Measurements from ENCODE around the gene PDIA4.

PDIA4 gene

GRCh38 chr7:148975896-148976295, 52.4 kb downstream of the PDIA4 start:
- DNase-seq (ENCODE audit: low read depth in 2 of 3, low spot score in 1 of 3): no peak

GRCh38 chr7:148973256-148973655, 55.0 kb downstream of the PDIA4 start:
- no peak for DNase-seq (ENCODE audit: low read depth in 2 of 3, low spot score in 1 of 3)

GRCh38 chr7:148972375-148972774, 55.9 kb downstream of the PDIA4 start:
- no peak for DNase-seq (ENCODE audit: low read depth in 2 of 3, low spot score in 1 of 3)

DNA sequence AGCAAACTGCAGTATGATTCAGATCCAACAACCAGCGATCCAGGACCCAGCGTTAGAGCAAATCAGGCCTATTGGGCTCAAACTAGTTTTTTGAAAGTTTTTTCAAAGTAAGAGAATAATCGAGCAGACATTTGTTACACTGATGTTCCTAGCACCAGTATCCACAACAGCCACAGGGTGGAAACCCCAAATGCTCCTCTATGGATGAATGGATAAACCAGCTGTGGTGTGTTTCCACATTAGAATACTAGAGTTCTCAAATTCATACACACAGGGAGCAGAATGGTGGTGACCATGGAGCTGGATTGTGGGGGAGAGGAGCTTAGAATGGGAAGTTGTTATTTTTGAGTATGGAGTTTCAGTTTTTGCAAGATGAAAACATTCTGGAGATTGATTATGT, 60.7 kb downstream of the PDIA4 start:
- no peak for DNase-seq (ENCODE audit: low read depth in 2 of 3, low spot score in 1 of 3)

DNA sequence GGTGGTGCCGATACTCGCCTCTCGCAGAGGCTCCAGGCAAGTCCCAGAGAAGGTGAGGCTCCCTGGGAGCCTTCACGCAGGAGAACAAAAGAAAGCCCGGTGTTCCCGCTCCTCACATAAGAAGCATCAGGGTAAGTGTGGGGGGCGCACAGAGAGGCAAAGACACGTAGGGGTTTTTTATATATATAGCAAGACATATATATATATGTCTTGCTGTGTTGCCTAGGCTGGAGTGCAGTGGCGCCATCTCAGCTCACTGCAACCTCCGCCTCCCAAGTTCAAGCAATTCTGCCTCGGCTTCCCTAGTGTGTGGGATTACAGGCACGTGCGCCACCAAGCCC, 61.3 kb downstream of the PDIA4 start:
- DNase-seq (ENCODE audit: low read depth in 2 of 3, low spot score in 1 of 3): no peak

GRCh38 chr7:148964483-148965267, 63.6 kb downstream of the PDIA4 start:
- DNase-seq (ENCODE audit: low read depth in 2 of 3, low spot score in 1 of 3): no peak

- no peak for DNase-seq (ENCODE audit: low read depth in 2 of 3, low spot score in 1 of 3)
Measured at GRCh38 chr7:148963583-148964482, 64.5 kb downstream of the PDIA4 start.

DNA sequence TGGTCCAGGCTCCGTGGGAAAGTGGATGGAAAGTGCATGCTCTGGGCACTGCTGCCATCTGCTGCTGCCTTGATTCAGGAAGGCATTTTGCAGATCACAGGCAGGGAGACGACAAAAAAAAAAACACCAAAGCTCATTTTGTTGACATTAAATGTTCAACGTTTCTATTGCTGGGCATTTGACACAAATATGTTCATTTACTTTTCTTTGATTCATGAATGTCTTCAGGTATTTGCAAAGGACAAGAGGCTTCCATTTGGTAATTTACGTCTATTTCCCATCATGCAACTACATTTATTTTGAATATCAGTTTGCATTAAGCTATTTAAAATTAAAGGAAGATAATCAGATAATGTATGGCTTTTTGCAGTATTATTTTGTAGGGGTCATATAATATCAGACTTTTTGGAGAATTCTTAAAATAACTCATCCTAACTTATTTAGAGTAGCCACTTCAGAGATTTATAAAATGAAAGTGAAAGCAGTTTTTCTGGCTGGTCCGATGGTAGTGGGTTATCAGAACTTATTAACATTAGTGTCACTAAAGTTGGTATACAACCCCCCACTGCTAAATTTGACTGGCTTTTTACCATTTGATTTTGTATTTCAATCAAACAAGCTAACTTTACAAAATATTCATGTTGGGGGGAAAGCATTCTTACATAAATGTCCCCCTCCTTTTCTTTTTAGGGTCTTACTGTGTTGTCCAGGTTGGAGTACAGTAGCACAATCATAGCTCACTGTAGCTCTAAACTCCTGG, 65.3 kb downstream of the PDIA4 start:
- peak in 2 of 3 donors; percentile 52 to 63 for DNase-seq (ENCODE audit: low read depth in 2 of 3, low spot score in 1 of 3)

- no peak for DNase-seq (ENCODE audit: low read depth in 2 of 3, low spot score in 1 of 3)
Measured at GRCh38 chr7:148962440-148962822, 65.9 kb downstream of the PDIA4 start.

- DNase-seq (ENCODE audit: low read depth in 2 of 3, low spot score in 1 of 3): no peak
Measured at GRCh38 chr7:148959726-148960125, 68.6 kb downstream of the PDIA4 start.

- DNase-seq (ENCODE audit: low read depth in 2 of 3, low spot score in 1 of 3): no peak
Measured at GRCh38 chr7:148958061-148958460, 70.2 kb downstream of the PDIA4 start.

- no peak for DNase-seq (ENCODE audit: low read depth in 2 of 3, low spot score in 1 of 3)
Measured at GRCh38 chr7:148954766-148955165, 73.5 kb downstream of the PDIA4 start.

DNA sequence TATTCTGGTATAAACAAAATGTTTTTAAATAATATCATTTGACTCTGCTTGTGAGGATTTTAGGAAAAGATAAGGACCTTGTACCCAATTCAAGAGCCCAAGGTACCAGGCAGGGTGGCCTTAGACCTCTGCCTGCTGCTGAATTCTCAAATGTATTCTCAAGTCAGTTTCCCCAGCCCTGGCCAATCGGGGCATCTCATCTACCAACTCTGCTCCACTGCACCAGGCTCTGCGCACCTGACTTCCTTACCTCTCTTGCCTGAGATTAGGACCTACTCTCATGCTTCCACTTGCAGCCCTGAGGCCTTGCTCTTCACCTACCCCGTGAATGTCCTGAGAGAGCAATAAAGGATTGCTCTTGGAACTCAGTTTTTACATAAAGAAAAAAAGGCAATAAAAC, 74.6 kb downstream of the PDIA4 start:
- no peak for DNase-seq (ENCODE audit: low read depth in 2 of 3, low spot score in 1 of 3)
